Activated naive CD8-positive, alpha-beta T cell treated with anti-CD3 and anti-CD28 coated beads, Interleukin-2, amount 10 ng/mL, durations not matched to agents 7 days and 5 days (primary cell): ENCODE data around the gene SLC9A1. TPM values are rescaled to one million over a fixed set of nuclear protein-coding genes. Genes with fewer than 3 reads are reported as not detected.

Experiments
- ATAC-seq: fragments of 150-1000 bp; cut with Tn5 transposase; one replicate; pipeline ENCODE4 v1.10.0; 2021; ENCODE audit warnings: low read depth, moderate library complexity
- POLR2A ChIA-PET: fragments of 350-600 bp; sonication (Branson Sonifier 250); formaldehyde crosslinking; loops from one replicate; lab custom pipeline; 2021; ENCODE audit warnings: antibody characterized with exemption; lab: Charles Lee
- DNase-seq: peaks from one replicate; pipeline ENCODE4 v3.0.0; 2021
- H3K27ac Mint-ChIP-seq: one replicate; pipeline ENCODE4 v1.8.0; 2022; ENCODE audit warnings: mild to moderate bottlenecking, mixed read lengths
- H3K27me3 Mint-ChIP-seq: one replicate; pipeline ENCODE4 v1.8.0; 2022; ENCODE audit warnings: mild to moderate bottlenecking, moderate library complexity, mixed read lengths
- H3K36me3 Mint-ChIP-seq: one replicate; pipeline ENCODE4 v1.8.0; 2021; ENCODE audit warnings: mild to moderate bottlenecking, mixed read lengths
- H3K4me1 Mint-ChIP-seq: one replicate; pipeline ENCODE4 v1.8.0; 2021; ENCODE audit warnings: mixed read lengths
- H3K4me3 Mint-ChIP-seq: one replicate; pipeline ENCODE4 v1.8.0; 2022; ENCODE audit warnings: mild to moderate bottlenecking, moderate library complexity, mixed read lengths
- H3K9me3 Mint-ChIP-seq: one replicate; pipeline ENCODE4 v1.8.0; 2021; ENCODE audit warnings: mixed read lengths
- total RNA-seq, 2 experiments: library from RNA; stranded (reverse); gene quantifications; one replicate each; pipeline ENCODE4 v1.2.3, GENCODE V29; 2021

Gene SLC9A1
- total RNA-seq, 2 experiments from 2014 or later, result 23.7 to 24.5 TPM

DNA sequence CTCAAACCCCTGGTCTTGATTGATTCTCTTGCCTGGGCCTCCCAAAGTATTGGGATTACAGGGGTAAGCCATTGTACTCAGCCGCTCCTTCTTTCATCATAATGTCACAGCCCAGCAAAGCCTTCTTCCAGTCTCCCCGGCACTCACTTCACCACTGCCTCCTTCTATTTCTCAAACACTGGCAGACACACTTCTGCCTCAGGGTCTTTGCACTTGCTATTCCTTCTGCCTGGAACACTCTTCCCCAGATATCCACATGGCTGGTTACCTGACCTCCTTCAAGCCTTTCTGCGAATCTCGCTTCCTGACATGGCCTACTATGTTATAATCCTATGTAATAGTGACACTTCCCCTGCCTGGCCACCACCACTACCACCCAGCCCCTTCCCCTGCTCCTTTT lies 7.2 kb upstream of the SLC9A1 start:
- Mint-ChIP-seq H3K36me3 (no peaks in the 10 kb centered on the region), H3K27ac (peak overlapping the region; percentile 41), H3K27me3 (no peaks in the 10 kb centered on the region), H3K4me3 (no peak overlapping the region), H3K9me3 (no peaks in the 10 kb centered on the region), H3K4me1 (peaks cover 9% of the 10 kb centered on the region)
- DNase-seq (no peak), ATAC-seq (no peak)
- POLR2A ChIA-PET, result interaction anchor here (0.6 to 1.5 kb wide), 2 partner anchors 9 to 65 kb away, joined by 4 to 5 read pairs; no protein-coding TSS in a partner anchor

DNA sequence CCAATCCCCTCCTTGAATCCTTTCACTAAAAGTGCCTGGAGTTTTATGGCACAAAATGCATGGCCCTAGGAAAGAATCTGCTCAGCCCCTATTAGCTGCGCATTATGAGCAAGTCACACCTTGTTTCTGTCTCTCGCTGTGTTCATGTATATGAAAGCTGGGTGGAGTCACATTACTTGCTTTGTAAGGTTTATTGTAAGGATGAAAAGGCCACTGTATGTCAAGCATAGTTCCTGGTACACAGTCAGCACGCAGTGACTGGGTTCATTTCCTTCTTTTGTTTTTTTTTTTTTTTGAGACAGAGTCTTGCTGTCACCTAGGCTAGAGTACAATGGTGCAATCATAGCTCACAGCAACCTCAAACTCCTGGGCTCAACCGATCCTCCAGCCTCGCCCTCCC lies 6.7 kb upstream of the SLC9A1 start:
- no peak for DNase-seq
- H3K9me3 Mint-ChIP-seq, result no peaks in the 10 kb centered on the region
- H3K27me3 Mint-ChIP-seq, result no peaks in the 10 kb centered on the region
- no peak overlapping the region for H3K4me3 Mint-ChIP-seq
- ATAC-seq, result peak; percentile 79
- H3K36me3 Mint-ChIP-seq, result no peaks in the 10 kb centered on the region
- POLR2A ChIA-PET, result interaction anchor here (0.6 to 1.5 kb wide), 2 partner anchors 9 to 65 kb away, joined by 4 to 5 read pairs; no protein-coding TSS in a partner anchor
- peaks cover 9% of the 10 kb centered on the region for H3K4me1 Mint-ChIP-seq
- peak overlapping the region; percentile 11 for H3K27ac Mint-ChIP-seq

DNA sequence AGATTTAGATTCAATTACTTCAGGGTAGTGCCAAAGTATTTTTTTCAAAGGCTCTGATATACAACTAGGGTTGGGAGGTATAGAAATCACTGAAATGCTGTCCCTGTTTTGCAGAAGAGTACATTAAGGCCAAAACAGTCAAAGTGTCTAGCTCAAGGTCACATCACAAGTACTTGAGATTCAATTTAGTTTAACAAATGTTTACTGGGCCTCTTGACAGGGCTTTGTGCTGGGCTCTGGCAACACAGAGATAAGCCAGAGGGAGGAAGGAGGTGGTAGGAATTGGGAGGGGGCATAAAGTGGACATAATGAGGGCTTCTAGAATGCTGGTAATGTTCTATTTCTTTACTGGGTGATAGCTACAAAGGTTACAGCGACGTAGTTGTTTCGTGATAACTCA lies 2.3 kb upstream of the SLC9A1 start:
- Mint-ChIP-seq H3K27me3 (no peaks in the 10 kb centered on the region), H3K9me3 (no peaks in the 10 kb centered on the region), H3K36me3 (peaks cover 3% of the 10 kb centered on the region), H3K4me3 (no peak overlapping the region), H3K4me1 (peaks cover 41% of the 10 kb centered on the region), H3K27ac (no peak overlapping the region)
- DNase-seq (no peak), ATAC-seq (no peak)
- POLR2A ChIA-PET, result interaction anchor here (1.1 kb wide), 1 partner anchor 20 kb away, joined by 7 read pairs; no protein-coding TSS in a partner anchor

- Mint-ChIP-seq H3K27me3 (no peaks in the 10 kb centered on the region), H3K4me1 (peaks cover 44% of the 10 kb centered on the region), H3K27ac (peak overlapping the region; percentile 89), H3K36me3 (peaks cover 4% of the 10 kb centered on the region), H3K9me3 (no peaks in the 10 kb centered on the region), H3K4me3 (peak overlapping the region; percentile 96)
- DNase-seq (no peak), ATAC-seq (peak; percentile 15)
- POLR2A ChIA-PET, result interaction anchor here (0.7 to 3.6 kb wide), 13 partner anchors 9 to 518 kb away, joined by 3 to 127 read pairs (median 4); partner anchors contain the start of genes IFI6, WASF2 and WDTC1
Observed at GRCh38 chr1:27154469-27154990, 395 bp downstream of the SLC9A1 start.

- Mint-ChIP-seq H3K27ac (peak overlapping the region; percentile 89), H3K27me3 (no peaks in the 10 kb centered on the region), H3K9me3 (no peaks in the 10 kb centered on the region), H3K36me3 (peaks cover 4% of the 10 kb centered on the region), H3K4me3 (peak overlapping the region; percentile 96), H3K4me1 (peaks cover 49% of the 10 kb centered on the region)
- ATAC-seq (no peak), DNase-seq (no peak)
- POLR2A ChIA-PET, result interaction anchor here (1.2 to 3.6 kb wide), 9 partner anchors 13 to 518 kb away, joined by 3 to 127 read pairs (median 4); partner anchors contain the start of genes IFI6, WASF2 and WDTC1
Observed at GRCh38 chr1:27153927-27154358, 982 bp downstream of the SLC9A1 start.

- Mint-ChIP-seq H3K4me1 (peaks cover 52% of the 10 kb centered on the region), H3K27me3 (no peaks in the 10 kb centered on the region), H3K27ac (peak overlapping the region; percentile 89), H3K9me3 (no peaks in the 10 kb centered on the region), H3K36me3 (peaks cover 4% of the 10 kb centered on the region), H3K4me3 (peak overlapping the region; percentile 96)
- ATAC-seq (no peak), DNase-seq (no peak)
- POLR2A ChIA-PET, result interaction anchor here (1.4 to 3.6 kb wide), 5 partner anchors 13 to 134 kb away, joined by 3 to 127 read pairs (median 8); partner anchors contain the start of gene WDTC1
Observed at GRCh38 chr1:27153549-27153886, 1.4 kb downstream of the SLC9A1 start.

- Mint-ChIP-seq H3K36me3 (peaks cover 6% of the 10 kb centered on the region), H3K4me3 (peak overlapping the region; percentile 96), H3K27me3 (no peaks in the 10 kb centered on the region), H3K9me3 (no peaks in the 10 kb centered on the region), H3K4me1 (peaks cover 56% of the 10 kb centered on the region), H3K27ac (peak overlapping the region; percentile 89)
- POLR2A ChIA-PET, result interaction anchor here (0.5 to 3.6 kb wide), 7 partner anchors 8 to 41 kb away, joined by 3 to 127 read pairs (median 5); no protein-coding TSS in a partner anchor
- ATAC-seq, result no peak
- DNase-seq, result no peak
Observed at GRCh38 chr1:27152829-27153548, 1.9 kb downstream of the SLC9A1 start.

- peak overlapping the region; percentile 96 for H3K4me3 Mint-ChIP-seq
- H3K27ac Mint-ChIP-seq, result peak overlapping the region; percentile 37
- no peaks in the 10 kb centered on the region for H3K9me3 Mint-ChIP-seq
- no peaks in the 10 kb centered on the region for H3K27me3 Mint-ChIP-seq
- DNase-seq, result no peak
- H3K4me1 Mint-ChIP-seq, result peaks cover 56% of the 10 kb centered on the region
- no peak for ATAC-seq
- H3K36me3 Mint-ChIP-seq, result peaks cover 6% of the 10 kb centered on the region
- POLR2A ChIA-PET, result interaction anchor here (0.5 to 3.6 kb wide), 6 partner anchors 9 to 40 kb away, joined by 3 to 127 read pairs (median 4); no protein-coding TSS in a partner anchor
Observed at GRCh38 chr1:27152004-27152828, 2.7 kb downstream of the SLC9A1 start.

DNA sequence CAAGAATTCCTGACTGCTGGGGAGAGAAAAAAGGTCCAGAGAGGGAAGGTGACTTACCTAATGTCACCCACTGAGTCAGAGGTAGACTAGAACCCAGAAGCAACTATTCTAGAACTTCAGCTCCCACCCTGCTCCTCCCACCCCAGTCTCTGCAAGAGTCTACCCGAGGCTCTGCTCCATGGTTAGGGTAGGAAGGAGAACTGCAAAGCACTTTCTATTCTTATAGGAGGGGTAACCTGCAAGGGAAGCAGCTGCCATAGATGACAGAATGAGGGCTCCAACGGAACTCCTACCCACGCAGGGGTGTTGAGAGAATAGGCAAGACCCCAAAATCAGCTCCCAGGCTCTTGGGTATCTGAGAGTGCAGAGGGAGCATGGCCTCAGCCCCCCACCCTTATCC lies 4.3 kb downstream of the SLC9A1 start:
- Mint-ChIP-seq H3K4me1 (peaks cover 55% of the 10 kb centered on the region), H3K4me3 (no peak overlapping the region), H3K27me3 (no peaks in the 10 kb centered on the region), H3K27ac (no peak overlapping the region), H3K36me3 (peaks cover 9% of the 10 kb centered on the region), H3K9me3 (no peaks in the 10 kb centered on the region)
- DNase-seq (no peak), ATAC-seq (no peak)
- POLR2A ChIA-PET, result interaction anchor here (0.9 kb wide), 1 partner anchor 10 kb away, joined by 3 read pairs; no protein-coding TSS in a partner anchor

- peaks cover 13% of the 10 kb centered on the region for H3K36me3 Mint-ChIP-seq
- ATAC-seq (no peak), DNase-seq (no peak)
- H3K27me3 Mint-ChIP-seq, result no peaks in the 10 kb centered on the region
- H3K9me3 Mint-ChIP-seq, result no peaks in the 10 kb centered on the region
- H3K4me1 Mint-ChIP-seq, result peaks cover 50% of the 10 kb centered on the region
- H3K4me3 Mint-ChIP-seq, result no peak overlapping the region
- H3K27ac Mint-ChIP-seq, result no peak overlapping the region
- POLR2A ChIA-PET, result interaction anchor here (0.9 kb wide), 1 partner anchor 9 kb away, joined by 3 read pairs; no protein-coding TSS in a partner anchor
Observed at GRCh38 chr1:27150183-27150582, 4.7 kb downstream of the SLC9A1 start.

DNA sequence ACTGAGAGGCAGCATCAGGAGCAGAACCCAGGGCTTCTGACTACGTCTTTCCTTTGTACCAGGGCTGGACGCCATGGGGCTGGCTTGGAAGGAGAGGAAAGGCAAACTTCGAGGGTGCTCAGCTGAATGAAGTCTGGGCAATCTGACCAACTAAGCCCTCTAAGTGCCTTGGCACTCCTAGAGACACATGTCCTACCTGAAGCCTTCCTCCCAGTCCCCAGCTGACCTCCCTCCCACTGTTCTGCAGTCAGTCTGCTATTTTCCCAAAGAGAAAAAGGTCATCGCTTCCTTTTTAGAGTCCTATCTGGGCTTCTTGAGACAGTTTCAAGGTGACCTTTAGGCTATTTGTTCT lies 5.2 kb downstream of the SLC9A1 start:
- no peak for DNase-seq
- Mint-ChIP-seq H3K4me3 (no peak overlapping the region), H3K4me1 (peaks cover 48% of the 10 kb centered on the region), H3K36me3 (peaks cover 16% of the 10 kb centered on the region), H3K9me3 (no peaks in the 10 kb centered on the region), H3K27ac (no peak overlapping the region), H3K27me3 (no peaks in the 10 kb centered on the region)
- ATAC-seq, result no peak
- POLR2A ChIA-PET, result interaction anchor here (0.9 to 2.2 kb wide), 2 partner anchors 9 to 38 kb away, joined by 3 to 9 read pairs; no protein-coding TSS in a partner anchor

DNA sequence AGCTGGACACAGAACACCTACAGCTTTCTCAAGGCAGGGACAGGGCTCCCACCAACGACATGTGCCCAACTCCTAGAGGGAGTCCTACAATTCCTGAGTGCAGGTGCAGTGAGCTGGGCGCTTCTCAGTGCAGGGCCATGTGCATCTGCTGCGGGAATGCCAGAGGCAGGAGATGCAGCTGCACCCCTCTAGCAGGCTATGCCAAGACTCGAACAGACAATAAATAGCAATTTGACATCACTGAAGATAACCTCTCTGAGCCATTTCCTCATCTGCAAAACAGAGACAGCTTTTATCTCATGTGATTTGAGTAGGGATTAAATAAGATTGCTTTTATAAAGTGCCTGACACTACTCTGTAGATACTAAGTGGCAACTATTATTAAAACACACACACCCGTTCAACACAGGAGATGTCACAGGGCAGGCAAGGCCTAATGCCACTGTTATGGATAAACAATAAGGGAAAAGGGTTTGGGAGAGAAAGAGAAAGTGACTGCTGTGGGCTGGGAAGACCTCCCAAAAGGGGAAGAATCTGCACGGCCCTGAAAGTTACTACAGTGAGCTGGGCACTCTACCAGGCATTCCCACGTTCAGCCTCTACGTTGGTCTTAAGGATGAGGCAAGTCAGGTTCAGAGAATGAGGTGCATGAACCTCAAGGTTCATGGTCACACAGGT lies 5.7 kb downstream of the SLC9A1 start:
- Mint-ChIP-seq H3K27me3 (no peaks in the 10 kb centered on the region), H3K27ac (no peak overlapping the region), H3K36me3 (peaks cover 13% of the 10 kb centered on the region), H3K9me3 (no peaks in the 10 kb centered on the region), H3K4me3 (no peak overlapping the region), H3K4me1 (peaks cover 45% of the 10 kb centered on the region)
- DNase-seq (no peak), ATAC-seq (no peak)
- POLR2A ChIA-PET, result interaction anchor here (0.7 to 2.2 kb wide), 3 partner anchors 10 to 38 kb away, joined by 3 to 9 read pairs (median 4); no protein-coding TSS in a partner anchor
